Measurements from ENCODE around the gene KANSL2. TPM values are rescaled to one million over a fixed set of nuclear protein-coding genes. Genes with fewer than 3 reads are reported as not detected.
"Not testable (repeated sequence)": the region's sequence is repeated elsewhere in the genome, so short reads cannot be mapped to it uniquely, and the experiment has no call there.

Gene KANSL2
- total and polyA plus RNA-seq, 8 donors, result 6.2 to 24.4 (median 12.4) TPM

- intact Hi-C loops (cut with DNase I), result no loop called here
- 0 to 1% methylated on average over 61 of the region's 61 CpGs for WGBS, 2 donors
- no peaks in the 10 kb centered on the region for H3K36me3 ChIP-seq
- peak within 1 kb of the TSS; percentile 74 to 95 (median 80) for H3K27ac ChIP-seq
- H3K4me3 ChIP-seq, result peak within 1 kb of the TSS; percentile 35 to 89 (median 67)
- peaks cover 16 to 25% (median 20%) of the 10 kb centered on the region in 3 donors for H3K4me1 ChIP-seq
- peak; percentile 94 to 97 (median 96) for ATAC-seq
- no peaks in the 10 kb centered on the region for H3K9me3 ChIP-seq
- peak; percentile 95 for FAIRE-seq
- TF ChIP-seq, protein P1, sequence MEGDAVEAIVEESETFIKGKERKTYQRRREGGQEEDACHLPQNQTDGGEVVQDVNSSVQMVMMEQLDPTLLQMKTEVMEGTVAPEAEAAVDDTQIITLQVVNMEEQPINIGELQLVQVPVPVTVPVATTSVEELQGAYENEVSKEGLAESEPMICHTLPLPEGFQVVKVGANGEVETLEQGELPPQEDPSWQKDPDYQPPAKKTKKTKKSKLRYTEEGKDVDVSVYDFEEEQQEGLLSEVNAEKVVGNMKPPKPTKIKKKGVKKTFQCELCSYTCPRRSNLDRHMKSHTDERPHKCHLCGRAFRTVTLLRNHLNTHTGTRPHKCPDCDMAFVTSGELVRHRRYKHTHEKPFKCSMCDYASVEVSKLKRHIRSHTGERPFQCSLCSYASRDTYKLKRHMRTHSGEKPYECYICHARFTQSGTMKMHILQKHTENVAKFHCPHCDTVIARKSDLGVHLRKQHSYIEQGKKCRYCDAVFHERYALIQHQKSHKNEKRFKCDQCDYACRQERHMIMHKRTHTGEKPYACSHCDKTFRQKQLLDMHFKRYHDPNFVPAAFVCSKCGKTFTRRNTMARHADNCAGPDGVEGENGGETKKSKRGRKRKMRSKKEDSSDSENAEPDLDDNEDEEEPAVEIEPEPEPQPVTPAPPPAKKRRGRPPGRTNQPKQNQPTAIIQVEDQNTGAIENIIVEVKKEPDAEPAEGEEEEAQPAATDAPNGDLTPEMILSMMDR (IDR thresholded peaks at IDR 0.05), result no peak
- DNase-seq, result peak; percentile 95 to 99 (median 98)
- H3K27me3 ChIP-seq, result no peaks in the 10 kb centered on the region
Measured at GRCh38 chr12:48716493-48717251, 34.6 kb upstream of the KANSL2 start, which contains the start of gene CCNT1. TSS of gene CCNT1 (minus strand) at chr12:48716707. CDS start at chr12:48716675, 32 bp downstream.

DNA sequence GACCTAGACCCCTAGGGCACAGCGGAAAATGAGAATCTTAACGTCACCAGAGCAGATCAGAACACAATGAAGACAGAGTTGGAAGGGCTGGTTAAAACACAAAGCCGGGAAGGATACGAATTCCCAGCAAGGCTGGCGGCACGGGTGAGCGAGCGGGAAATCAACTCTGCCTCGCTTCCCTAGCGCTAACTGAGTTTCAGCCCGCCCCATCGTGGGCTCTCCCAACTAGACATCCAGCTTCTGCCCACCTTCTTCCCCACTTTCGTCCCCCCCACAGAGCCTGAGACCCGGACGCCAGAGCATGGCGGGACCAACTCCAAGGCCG, 34.1 kb upstream of the KANSL2 start:
- DNase-seq, result no peak
- intact Hi-C loops (cut with DNase I), result no loop called here
- TF ChIP-seq, protein P1 (IDR thresholded peaks at IDR 0.05), result no peak
- 0% methylated on average over 17 of the region's 17 CpGs for WGBS, 2 donors
- H3K27me3 ChIP-seq, result no peaks in the 10 kb centered on the region
- H3K4me1 ChIP-seq, result peaks cover 16 to 25% (median 20%) of the 10 kb centered on the region in 3 donors
- no peaks in the 10 kb centered on the region for H3K36me3 ChIP-seq
- FAIRE-seq, result no peak
- H3K4me3 ChIP-seq, result peak overlapping the region; percentile 35 to 89 (median 62)
- peak in 1 of 4 donors; percentile 17 for ATAC-seq
- H3K27ac ChIP-seq, result peak overlapping the region; percentile 74 to 95 (median 80)
- H3K9me3 ChIP-seq, result no peaks in the 10 kb centered on the region

GRCh38 chr12:48712209-48712608, 30.2 kb upstream of the KANSL2 start:
- Histone ChIP-seq H3K27ac (no peak overlapping the region), H3K4me3 (no peak overlapping the region), H3K4me1 (peaks cover 20 to 25% (median 20%) of the 10 kb centered on the region in 3 donors), H3K36me3 (peaks cover 0 to 4% (median 2%) of the 10 kb centered on the region in 3 donors), H3K27me3 (no peaks in the 10 kb centered on the region), H3K9me3 (no peaks in the 10 kb centered on the region)
- ATAC-seq, result no peak
- 97% methylated on average over 10 of the region's 10 CpGs for WGBS, 2 donors
- intact Hi-C loops (cut with DNase I), result no loop called here
- TF ChIP-seq, protein P1 (IDR thresholded peaks at IDR 0.05), result no peak
- no peak for DNase-seq
- no peak for FAIRE-seq

GRCh38 chr12:48698822-48699221, 16.8 kb upstream of the KANSL2 start:
- ATAC-seq; intact Hi-C loops (cut with DNase I); H3K27ac ChIP-seq; H3K27me3 ChIP-seq; DNase-seq; H3K9me3 ChIP-seq; H3K4me3 ChIP-seq; H3K4me1 ChIP-seq; FAIRE-seq: not testable (repeated sequence)
- peaks cover 0 to 44% (median 14%) of the 10 kb centered on the region in 3 donors for H3K36me3 ChIP-seq
- 94 to 98% methylated on average over 7 of the region's 7 CpGs for whole genome bisulfite sequencing, 2 donors

- TF ChIP-seq, protein P1 (IDR thresholded peaks at IDR 0.05), result no peak
- H3K27ac ChIP-seq, result no peak overlapping the region
- no peak for FAIRE-seq
Measured at GRCh38 chr12:48696626-48697025, 14.6 kb upstream of the KANSL2 start.

More at GRCh38 chr12:48696626-48697025, 14.6 kb upstream of the KANSL2 start:
- Histone ChIP-seq H3K27me3 (no peaks in the 10 kb centered on the region), H3K4me3 (no peak overlapping the region), H3K4me1 (no peaks in the 10 kb centered on the region), H3K36me3 (peaks cover 0 to 48% (median 25%) of the 10 kb centered on the region in 3 donors), H3K9me3 (no peaks in the 10 kb centered on the region)
- no peak for ATAC-seq
- 93 to 94% methylated on average over 5 of the region's 5 CpGs for WGBS, 2 donors
- DNase-seq, result no peak
- intact Hi-C loops (cut with DNase I), result no loop called here

Data from pancreas (tissue), 10 donors.